HepG2 (cell line): Measurements from ENCODE around the gene C19orf38. TPM values are rescaled to one million over a fixed set of nuclear protein-coding genes. Genes with fewer than 3 reads are reported as not detected.

Source experiments
- ATAC-seq: fragments of 200-7000 bp; cut with Tn5 transposase; 3 replicates; pipeline ENCODE4 v1.9.1; 2020; ENCODE audit warnings: mild to moderate bottlenecking, moderate library complexity
- BruUV-seq: library from RNA; stranded (reverse); fragments of 400-500 nt; replicated peaks from 2 replicates; lab custom pipeline; 2021; lab: Mats Ljungman, UMichigan
- CTCF ChIA-PET: fragments of 300-600 bp; formaldehyde crosslinking; extraction: SDS; loops from one replicate; lab custom pipeline; 2021; ENCODE audit warnings: low total read pairs, inconsistent platforms, low intra/inter-chr PET ratio; lab: Yijun Ruan, JAX
- POLR2A ChIA-PET: fragments of 350-600 bp; sonication (Branson Sonifier 250); formaldehyde crosslinking; loops from one replicate; lab custom pipeline; 2020; ENCODE audit warnings: antibody characterized with exemption, inconsistent platforms; lab: Yijun Ruan, JAX
- DNase-seq: peaks from one replicate; pipeline ENCODE4 v3.0.0-alpha.2; 2015; ENCODE audit warnings: low spot score
- FAIRE-seq: peaks from 3 replicates; lab custom pipeline; 2011; peaks lifted over from hg19 to GRCh38; lab: Jason Lieb, UNC
- H2AFZ ChIP-seq: one replicate; pipeline ENCODE4 v1.6.1; 2011; ENCODE audit warnings: low read length, inconsistent platforms
- H3K27ac ChIP-seq: fragments of 300-600 bp; 3 replicates; pipeline ENCODE4 v1.8.0; 2011; ENCODE audit warnings: mixed run types, mild to moderate bottlenecking, mixed read lengths, low read length, inconsistent platforms; ENCODE audit not compliant: insufficient read depth; ENCODE audit errors: extremely low read length
- H3K27me3 ChIP-seq, 2 experiments: fragments of 200-600 bp in 1 of 2; 2 replicates in 1 of 2; 3 replicates in 1 of 2; pipeline versions ENCODE4 v1.6.0 to v1.8.0; 2011; ENCODE audit warnings: low read length in 2 of 2, mild to moderate bottlenecking in 2 of 2, moderate library complexity in 2 of 2, inconsistent platforms in 1 of 2; ENCODE audit not compliant: insufficient read depth in 2 of 2, control insufficient read depth in 1 of 2
- H3K36me3 ChIP-seq, 2 experiments: fragments of 200-600 bp in 1 of 2; replicated peaks in 1 of 2; 2 replicates in 1 of 2; 3 replicates in 1 of 2; pipeline versions ENCODE4 v1.5.1 to v1.8.0; 2011; ENCODE audit warnings: low read length in 2 of 2, inconsistent platforms in 1 of 2; ENCODE audit not compliant: insufficient read depth in 2 of 2, control insufficient read depth in 1 of 2
- H3K4me1 ChIP-seq: 2 replicates; pipeline ENCODE4 v1.5.1; 2012; ENCODE audit warnings: low read length, inconsistent platforms; ENCODE audit not compliant: insufficient read depth
- H3K4me2 ChIP-seq: 2 replicates; pipeline ENCODE4 v1.6.0; 2011; ENCODE audit warnings: low read depth, low read length, inconsistent platforms
- H3K4me3 ChIP-seq, 3 experiments: fragments of 200-600 bp in 1 of 3; sonication (generic), shearing (Covaris generic) in 1 of 3; replicated peaks in 1 of 3; 2 replicates each; pipeline ENCODE4 v1.5.1; 2011 to 2016; ENCODE audit warnings: low read length in 3 of 3, inconsistent platforms in 2 of 3, low read depth in 2 of 3, mild to moderate bottlenecking in 2 of 3, control low read depth in 1 of 3, mixed read lengths in 1 of 3; ENCODE audit not compliant: insufficient read depth in 1 of 3
- H3K79me2 ChIP-seq: one replicate; pipeline ENCODE4 v1.6.1; 2011; ENCODE audit warnings: low read length, inconsistent platforms; ENCODE audit not compliant: insufficient read depth
- H3K9ac ChIP-seq: 2 replicates; pipeline ENCODE4 v1.6.0; 2011; ENCODE audit warnings: mild to moderate bottlenecking, low read depth, low read length, inconsistent platforms; ENCODE audit not compliant: insufficient read depth
- H3K9me3 ChIP-seq: 2 replicates; pipeline ENCODE4 v1.5.1; 2012; ENCODE audit warnings: mild to moderate bottlenecking, low read length
- H4K20me1 ChIP-seq: 2 replicates; pipeline ENCODE4 v1.6.0; 2011; ENCODE audit warnings: inconsistent platforms, mild to moderate bottlenecking, low read length, moderate library complexity; ENCODE audit not compliant: insufficient read depth
- CREBL2 ChIP-seq: sonication (generic); formaldehyde crosslinking; IDR thresholded peaks from 2 replicates; pipeline ENCODE4 v1.8.1; 2023; ENCODE audit warnings: missing genetic modification reagents, mild to moderate bottlenecking, borderline replicate concordance
- HNRNPL ChIP-seq: fragments of 200-400 bp; formaldehyde crosslinking; IDR thresholded peaks from 2 replicates; pipeline ENCODE4 v1.6.1; 2017; ENCODE audit warnings: mild to moderate bottlenecking, low read depth, low read length
- TEF ChIP-seq: sonication (generic); formaldehyde crosslinking; IDR thresholded peaks from 2 replicates; pipeline ENCODE4 v1.5.0; 2020; ENCODE audit warnings: missing genetic modification reagents
- ZNF335 ChIP-seq: sonication (generic); formaldehyde crosslinking; IDR thresholded peaks from 2 replicates; pipeline ENCODE4 v1.4.0; 2020; ENCODE audit warnings: missing genetic modification reagents
- ZNF563 ChIP-seq: sonication (generic); formaldehyde crosslinking; IDR thresholded peaks from 2 replicates; pipeline ENCODE4 v1.8.0; 2022; ENCODE audit warnings: mild to moderate bottlenecking, moderate library complexity, missing genetic modification reagents
- WGBS: methylation state at CpG from one replicate; pipeline ENCODE4 v1.1.6; 2017; ENCODE audit warnings: low lambda C conversion rate; 5-methylcytosine and 5-hydroxymethylcytosine counted together
- in situ Hi-C: cut with HindIII; loops from 2 replicates; pipeline ENCODE4 v1.10.0; 2017; ENCODE audit warnings: low pct_unique_long_range_greater_than_20kb; ENCODE audit not compliant: extremely low pct_ligation_motif_present
- intact Hi-C: fragments of 100-400 bp; cut with micrococcal nuclease; formaldehyde crosslinking; loops from one replicate; pipeline ENCODE4 v1.10.0; 2022; ENCODE audit not compliant: unreplicated experiment
- polyA plus RNA-seq, 8 experiments: library from polyadenylated mRNA; depleted of rRNA in 3 of 8; stranded (reverse) in 7 of 8; unstranded in 1 of 8; fragments of >200 nt; fragmentation: Illumina TruSeq in 4 of 8; extraction: Trizol in 4 of 8; gene quantifications; 2 replicates each; pipeline versions ENCODE4 v1.2.1 to v1.2.3, GENCODE V29; 2011 to 2016; ENCODE audit warnings: low read depth in 4 of 8, missing spikeins in 1 of 8, mixed read lengths in 1 of 8; ENCODE audit not compliant: insufficient read depth in 1 of 8
- total RNA-seq, 5 experiments: library from RNA; depleted of rRNA; stranded (reverse); fragments of >200 nt; fragmentation: Illumina TruSeq; extraction: Trizol; gene quantifications; 2 replicates each; pipeline ENCODE4 v1.2.3, GENCODE V29; 2016; ENCODE audit warnings: low read depth in 1 of 5
- TF ChIP-seq, protein P1 (sequence below): IDR thresholded peaks from 2 replicates; pipeline ENCODE4 v1.6.1; 2016
- TF ChIP-seq, protein P2 (sequence below): sonication (generic); formaldehyde crosslinking; IDR thresholded peaks from 2 replicates; pipeline ENCODE4 v1.4.0; 2020; ENCODE audit warnings: mild to moderate bottlenecking, missing genetic modification reagents

Gene C19orf38
- total and polyA plus RNA-seq, 2 of the 13 experiments (the other 11 are each of a cell fraction or from before 2014, with no cell fraction given), result 0.11 TPM; not detected in 1

- FAIRE-seq (no peak), DNase-seq (no peak), ATAC-seq (no peak)
- H3K27ac ChIP-seq, result no peak overlapping the region
- H3K27me3 ChIP-seq, result no peaks in the 10 kb centered on the region
- no peak overlapping the region for H3K4me2 ChIP-seq
- CTCF ChIA-PET, result no interaction called here
- H2AFZ ChIP-seq, result no peak overlapping the region
- BruUV-seq, result no TSS peak
- in situ Hi-C loops (no loop called here), intact Hi-C loops (no loop called here)
- WGBS, result 100% methylated on average over 4 of the region's 10 CpGs
- POLR2A ChIA-PET, result no interaction called here
- no peak overlapping the region for H3K4me3 ChIP-seq
- H4K20me1 ChIP-seq, result peaks cover 27% of the 10 kb centered on the region; the same call in 1 of the 2 replicates
- H3K79me2 ChIP-seq, result peaks cover 30% of the 10 kb centered on the region
- TF ChIP-seq HNRNPL, result 0 out of 2 replicates have a peak, but pooled peaks have one; percentile 18
- TF ChIP-seq, protein P1, sequence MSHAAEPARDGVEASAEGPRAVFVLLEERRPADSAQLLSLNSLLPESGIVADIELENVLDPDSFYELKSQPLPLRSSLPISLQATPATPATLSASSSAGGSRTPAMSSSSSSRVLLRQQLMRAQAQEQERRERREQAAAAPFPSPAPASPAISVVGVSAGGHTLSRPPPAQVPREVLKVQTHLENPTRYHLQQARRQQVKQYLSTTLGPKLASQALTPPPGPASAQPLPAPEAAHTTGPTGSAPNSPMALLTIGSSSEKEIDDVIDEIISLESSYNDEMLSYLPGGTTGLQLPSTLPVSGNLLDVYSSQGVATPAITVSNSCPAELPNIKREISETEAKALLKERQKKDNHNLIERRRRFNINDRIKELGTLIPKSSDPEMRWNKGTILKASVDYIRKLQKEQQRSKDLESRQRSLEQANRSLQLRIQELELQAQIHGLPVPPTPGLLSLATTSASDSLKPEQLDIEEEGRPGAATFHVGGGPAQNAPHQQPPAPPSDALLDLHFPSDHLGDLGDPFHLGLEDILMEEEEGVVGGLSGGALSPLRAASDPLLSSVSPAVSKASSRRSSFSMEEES (CRISPR knock-in tag), result no peak
- H3K36me3 ChIP-seq, result peaks cover 0 to under 1% of the 10 kb centered on the region in 2 experiments; a peak in 3 of 5 replicates
- H3K9ac ChIP-seq, result no peak overlapping the region
- H3K9me3 ChIP-seq, result no peaks in the 10 kb centered on the region
- peaks cover 15% of the 10 kb centered on the region for H3K4me1 ChIP-seq
Observed at GRCh38 chr19:10899151-10899653, 51.0 kb downstream of the C19orf38 start.

- Histone ChIP-seq H3K27ac (no peak overlapping the region), H3K4me1 (no peaks in the 10 kb centered on the region), H3K4me2 (no peak overlapping the region), H3K79me2 (peaks cover 3% of the 10 kb centered on the region), H2AFZ (no peak overlapping the region), H3K9ac (no peak overlapping the region), H3K9me3 (no peaks in the 10 kb centered on the region), H3K36me3 (peaks cover 23 to 58% of the 10 kb centered on the region in 2 experiments; a peak in 4 of 5 replicates)
- WGBS, result 97% methylated on average over 14 of the region's 14 CpGs
- ATAC-seq, result no peak
- POLR2A ChIA-PET, result no interaction called here
- CTCF ChIA-PET, result no interaction called here
- no peak for TF ChIP-seq TEF (CRISPR knock-in tag)
- no peak for TF ChIP-seq ZNF335 (CRISPR knock-in tag)
- no peak for TF ChIP-seq CREBL2 (CRISPR knock-in tag)
- no peak for TF ChIP-seq ZNF563 (CRISPR knock-in tag)
- TF ChIP-seq, protein P2, sequence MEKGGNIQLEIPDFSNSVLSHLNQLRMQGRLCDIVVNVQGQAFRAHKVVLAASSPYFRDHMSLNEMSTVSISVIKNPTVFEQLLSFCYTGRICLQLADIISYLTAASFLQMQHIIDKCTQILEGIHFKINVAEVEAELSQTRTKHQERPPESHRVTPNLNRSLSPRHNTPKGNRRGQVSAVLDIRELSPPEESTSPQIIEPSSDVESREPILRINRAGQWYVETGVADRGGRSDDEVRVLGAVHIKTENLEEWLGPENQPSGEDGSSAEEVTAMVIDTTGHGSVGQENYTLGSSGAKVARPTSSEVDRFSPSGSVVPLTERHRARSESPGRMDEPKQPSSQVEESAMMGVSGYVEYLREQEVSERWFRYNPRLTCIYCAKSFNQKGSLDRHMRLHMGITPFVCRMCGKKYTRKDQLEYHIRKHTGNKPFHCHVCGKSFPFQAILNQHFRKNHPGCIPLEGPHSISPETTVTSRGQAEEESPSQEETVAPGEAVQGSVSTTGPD (CRISPR knock-in tag), result no peak
- TF ChIP-seq, all 625 proteins: peak for 0
- Histone ChIP-seq H3K4me3 (no peak overlapping the region), H4K20me1 (0 out of 2 replicates have a peak, but pooled peaks cover 3% of the 10 kb centered on the region), H3K27me3 (no peaks in the 10 kb centered on the region)
- DNase-seq (no peak), FAIRE-seq (no peak)
- in situ Hi-C loops, result no loop called here
- BruUV-seq, result no TSS peak
- intact Hi-C loops, result no loop called here
Observed at GRCh38 chr19:10907925-10908324, 59.7 kb downstream of the C19orf38 start.
